A673 (cell line): ENCODE measurements around the gene PAXX. TPM values are rescaled to one million over a fixed set of nuclear protein-coding genes. Genes with fewer than 3 reads are reported as not detected.
A peak's percentile ranks its signal among the peaks of the same experiment; 100 is the strongest.

Experiments
- BruUV-seq: library from RNA; stranded (reverse); fragments of 400-500 nt; replicated peaks from 2 replicates; lab custom pipeline; 2021; lab: Mats Ljungman, UMichigan
- CTCF ChIA-PET: fragments of 300-600 bp; sonication (Branson Sonifier 250); formaldehyde crosslinking; loops from one replicate; lab custom pipeline; 2022; ENCODE audit warnings: antibody characterized with exemption; lab: Charles Lee
- POLR2A ChIA-PET: fragments of 300-600 bp; sonication (Branson Sonifier 250); formaldehyde crosslinking; loops from one replicate; lab custom pipeline; 2022; ENCODE audit warnings: antibody characterized with exemption; ENCODE audit not compliant: low non-redundant PET; lab: Charles Lee
- DNase-seq: peaks from one replicate; pipeline ENCODE4 v3.0.0-alpha.2; 2015; ENCODE audit warnings: low spot score
- H3K27ac ChIP-seq: fragments of 200-600 bp; sonication (generic); 2 replicates; pipeline ENCODE4 v1.5.1; 2016; ENCODE audit warnings: mixed run types, low read depth, mild to moderate bottlenecking, mixed read lengths, antibody characterized with exemption, low read length; ENCODE audit not compliant: poor library complexity, severe bottlenecking
- H3K27me3 ChIP-seq: fragments of 200-600 bp; sonication (generic); replicated peaks from 2 replicates; pipeline ENCODE4 v1.6.1; 2017; ENCODE audit warnings: mixed run types, low read depth, mild to moderate bottlenecking, mixed read lengths, antibody characterized with exemption, low read length; ENCODE audit not compliant: insufficient read depth, poor library complexity
- H3K36me3 ChIP-seq: fragments of 200-600 bp; sonication (generic); 2 replicates; pipeline ENCODE4 v1.6.1; 2016; ENCODE audit warnings: mixed run types, mild to moderate bottlenecking, mixed read lengths, antibody characterized with exemption, low read length; ENCODE audit not compliant: insufficient read depth, poor library complexity, severe bottlenecking
- H3K4me1 ChIP-seq: fragments of 200-600 bp; sonication (generic); 2 replicates; pipeline ENCODE4 v1.6.1; 2017; ENCODE audit warnings: mixed run types, mild to moderate bottlenecking, mixed read lengths, antibody characterized with exemption, low read length; ENCODE audit not compliant: insufficient read depth, poor library complexity, severe bottlenecking
- H3K4me3 ChIP-seq: fragments of 200-600 bp; sonication (generic); 2 replicates; pipeline ENCODE4 v1.5.1; 2016; ENCODE audit warnings: low read depth, mixed run types, mild to moderate bottlenecking, mixed read lengths, low read length; ENCODE audit not compliant: poor library complexity, severe bottlenecking
- H3K9me3 ChIP-seq: fragments of 200-600 bp; sonication (generic); 2 replicates; pipeline ENCODE4 v1.6.1; 2016; ENCODE audit warnings: mixed run types, low read depth, mild to moderate bottlenecking, mixed read lengths, antibody characterized with exemption, low read length; ENCODE audit not compliant: poor library complexity, severe bottlenecking
- EZH2 ChIP-seq: fragments of 200-600 bp; sonication (generic); IDR thresholded peaks from 2 replicates; pipeline ENCODE4 v1.6.1; 2017; ENCODE audit warnings: borderline replicate concordance, low read depth, mild to moderate bottlenecking, mixed read lengths, antibody characterized with exemption, low read length; ENCODE audit not compliant: poor library complexity, severe bottlenecking
- intact Hi-C: fragments of 100-400 bp; cut with micrococcal nuclease; formaldehyde crosslinking; loops from one replicate; pipeline ENCODE4 v1.10.0; 2022; ENCODE audit not compliant: unreplicated experiment
- total RNA-seq: library from RNA; stranded (reverse); gene quantifications from 2 replicates; pipeline ENCODE4 v1.2.3, GENCODE V29; 2021
- TF ChIP-seq, protein P1 (sequence below): fragments of 300-800, 200-600 bp; sonication (generic); conservative IDR thresholded peaks from 2 replicates; pipeline ENCODE4 v1.5.1; 2017; ENCODE audit warnings: low read depth, mild to moderate bottlenecking, antibody characterized with exemption, low read length, moderate library complexity, mixed read lengths

Gene PAXX
- total RNA-seq, 1 experiment from 2014 or later, result 91.5 TPM

GRCh38 chr9:137029058-137029936 is 37.1 kb downstream of the PAXX start:
- Histone ChIP-seq H3K27me3 (no peaks in the 10 kb centered on the region), H3K9me3 (no peaks in the 10 kb centered on the region), H3K36me3 (no peaks in the 10 kb centered on the region), H3K4me3 (peak overlapping the region; percentile 61), H3K27ac (no peak overlapping the region), H3K4me1 (peaks cover 10% of the 10 kb centered on the region)
- POLR2A ChIA-PET, result interaction anchor here (0.5 kb wide), 1 partner anchor 207 kb away, joined by 3 read pairs; no protein-coding TSS in a partner anchor
- BruUV-seq, result no TSS peak
- peak; percentile 56 for DNase-seq
- intact Hi-C loops, result no loop called here
- CTCF ChIA-PET, result interaction anchor here (0.5 to 1.6 kb wide), 15 partner anchors 18 to 251 kb away, joined by 3 to 9 read pairs (median 4); partner anchors contain the start of genes PAXX, SAPCD2, TMEM141 and TRAF2
- TF ChIP-seq, protein P1, sequence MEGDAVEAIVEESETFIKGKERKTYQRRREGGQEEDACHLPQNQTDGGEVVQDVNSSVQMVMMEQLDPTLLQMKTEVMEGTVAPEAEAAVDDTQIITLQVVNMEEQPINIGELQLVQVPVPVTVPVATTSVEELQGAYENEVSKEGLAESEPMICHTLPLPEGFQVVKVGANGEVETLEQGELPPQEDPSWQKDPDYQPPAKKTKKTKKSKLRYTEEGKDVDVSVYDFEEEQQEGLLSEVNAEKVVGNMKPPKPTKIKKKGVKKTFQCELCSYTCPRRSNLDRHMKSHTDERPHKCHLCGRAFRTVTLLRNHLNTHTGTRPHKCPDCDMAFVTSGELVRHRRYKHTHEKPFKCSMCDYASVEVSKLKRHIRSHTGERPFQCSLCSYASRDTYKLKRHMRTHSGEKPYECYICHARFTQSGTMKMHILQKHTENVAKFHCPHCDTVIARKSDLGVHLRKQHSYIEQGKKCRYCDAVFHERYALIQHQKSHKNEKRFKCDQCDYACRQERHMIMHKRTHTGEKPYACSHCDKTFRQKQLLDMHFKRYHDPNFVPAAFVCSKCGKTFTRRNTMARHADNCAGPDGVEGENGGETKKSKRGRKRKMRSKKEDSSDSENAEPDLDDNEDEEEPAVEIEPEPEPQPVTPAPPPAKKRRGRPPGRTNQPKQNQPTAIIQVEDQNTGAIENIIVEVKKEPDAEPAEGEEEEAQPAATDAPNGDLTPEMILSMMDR, result peak; percentile 95
- no peak for TF ChIP-seq EZH2

GRCh38 chr9:137030006-137030405 is 37.8 kb downstream of the PAXX start:
- BruUV-seq, result no TSS peak
- ChIA-PET POLR2A (interaction anchor here (0.5 kb wide), 1 partner anchor 207 kb away, joined by 3 read pairs; no protein-coding TSS in a partner anchor), CTCF (interaction anchor here (0.5 to 1.6 kb wide), 10 partner anchors 19 to 239 kb away, joined by 3 to 9 read pairs (median 4); partner anchors contain the start of genes PAXX, SAPCD2, TMEM141 and TRAF2)
- intact Hi-C loops, result no loop called here
- Histone ChIP-seq H3K27me3 (no peaks in the 10 kb centered on the region), H3K27ac (no peak overlapping the region), H3K4me1 (peaks cover 17% of the 10 kb centered on the region), H3K4me3 (no peak overlapping the region), H3K36me3 (no peaks in the 10 kb centered on the region), H3K9me3 (no peaks in the 10 kb centered on the region)
- DNase-seq, result no peak
- TF ChIP-seq, protein P1, result no peak
- TF ChIP-seq EZH2, result no peak

DNA sequence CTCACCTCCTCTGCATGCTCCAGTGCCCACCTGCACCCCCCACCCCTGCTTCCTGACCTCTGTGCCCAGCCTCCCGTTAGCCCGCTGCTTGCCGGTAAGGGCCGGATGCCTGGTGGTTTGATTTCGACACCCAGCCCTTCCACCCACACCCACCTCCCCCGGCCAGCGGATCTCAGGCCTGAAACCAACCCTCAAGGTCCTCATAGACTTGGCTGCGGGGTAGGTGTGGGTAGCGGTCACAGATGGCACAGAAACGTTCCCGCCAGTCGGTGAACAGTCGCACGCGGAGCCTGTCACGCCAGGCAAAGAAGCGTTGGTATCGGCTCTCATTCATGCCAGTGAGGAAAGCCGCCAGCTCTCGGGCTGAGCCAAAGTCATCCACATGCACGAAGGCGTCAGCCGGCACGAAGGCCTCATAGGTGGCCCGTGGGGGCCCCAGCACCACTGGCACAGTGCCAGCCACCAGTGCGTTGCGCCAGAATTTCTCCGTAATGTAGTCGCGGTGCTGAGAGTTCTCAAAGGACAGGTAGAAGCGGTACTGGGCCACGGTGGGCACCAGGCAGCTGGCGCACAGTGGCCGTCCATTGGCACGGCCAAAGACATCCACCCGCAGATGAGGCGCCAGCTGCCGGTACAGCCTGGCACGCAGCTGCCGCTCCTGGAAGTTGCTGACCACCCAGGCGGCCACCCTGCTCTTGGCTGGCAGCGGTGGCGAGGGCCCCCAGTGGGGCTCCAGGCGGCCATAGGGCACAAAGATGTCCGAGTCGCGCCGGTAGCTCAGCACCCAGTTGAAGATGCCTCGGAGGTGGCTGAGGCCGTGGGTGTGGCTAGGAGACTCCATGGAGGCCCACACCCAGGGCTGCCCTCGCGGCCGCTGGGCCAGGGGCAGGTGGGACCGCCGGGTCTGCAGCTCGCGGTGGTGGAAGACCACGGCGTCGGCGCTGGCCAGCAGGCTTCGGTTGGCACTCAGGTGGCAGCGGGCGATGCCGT is 38.6 kb downstream of the PAXX start:
- no peaks in the 10 kb centered on the region for H3K36me3 ChIP-seq
- no peak for DNase-seq
- no TSS peak for BruUV-seq
- H3K27ac ChIP-seq, result no peak overlapping the region
- CTCF ChIA-PET, result interaction anchor here (1.6 kb wide), 1 partner anchor 158 kb away, joined by 3 read pairs; no protein-coding TSS in a partner anchor
- no peaks in the 10 kb centered on the region for H3K27me3 ChIP-seq
- no peaks in the 10 kb centered on the region for H3K9me3 ChIP-seq
- POLR2A ChIA-PET, result no interaction called here
- no peak overlapping the region for H3K4me3 ChIP-seq
- intact Hi-C loops, result no loop called here
- TF ChIP-seq, protein P1, result no peak
- TF ChIP-seq EZH2, result no peak
- H3K4me1 ChIP-seq, result peaks cover 19% of the 10 kb centered on the region
